HK-2 (cell line): Measurements from ENCODE around the gene GUSB.
A peak's percentile ranks its signal among the peaks of the same experiment; 100 is the strongest.
"Not testable (repeated sequence)": the region's sequence is repeated elsewhere in the genome, so short reads cannot be mapped to it uniquely, and the experiment has no call there.

Source experiments
- DNase-seq: peaks from one replicate; pipeline ENCODE4 v3.0.0-alpha.2; 2018; ENCODE audit not compliant: unreplicated experiment

Gene GUSB

GRCh38 chr7:65981965-65982792, at the start of gene GUSB:
TSS of gene GUSB (minus strand) at chr7:65982213. CDS start at chr7:65982183, 30 bp downstream.
- peak; percentile 91 for DNase-seq

GRCh38 chr7:66028342-66028741, 46.3 kb upstream of the GUSB start:
- not testable (repeated sequence) for DNase-seq

- no peak for DNase-seq
These were observed 34.1 kb upstream of the GUSB start for GRCh38 chr7:66016131-66016461.

GRCh38 chr7:66015440-66016130, 33.6 kb upstream of the GUSB start:
- no peak for DNase-seq

GRCh38 chr7:66013938-66014337, 31.9 kb upstream of the GUSB start:
- DNase-seq: peak; percentile 23

GRCh38 chr7:66007232-66007631, 25.2 kb upstream of the GUSB start:
- no peak for DNase-seq

GRCh38 chr7:66005115-66005671, 23.2 kb upstream of the GUSB start:
- DNase-seq: not testable (repeated sequence)

- DNase-seq: not testable (repeated sequence)
These were observed 18.9 kb upstream of the GUSB start for GRCh38 chr7:66000823-66001417.

GRCh38 chr7:65994984-65995383, 13.0 kb upstream of the GUSB start:
- DNase-seq: not testable (repeated sequence)

- no peak for DNase-seq
These were observed 10.5 kb upstream of the GUSB start for GRCh38 chr7:65992526-65992925.

- not testable (repeated sequence) for DNase-seq
These were observed 9.8 kb upstream of the GUSB start for GRCh38 chr7:65991829-65992228.

- no peak for DNase-seq
These were observed 7.7 kb upstream of the GUSB start for GRCh38 chr7:65989694-65990080.

- not testable (repeated sequence) for DNase-seq
These were observed 6.5 kb upstream of the GUSB start for GRCh38 chr7:65988503-65988902.

GRCh38 chr7:65988084-65988483, 6.1 kb upstream of the GUSB start:
- DNase-seq: no peak

- peak; percentile 58 for DNase-seq
These were observed 2.1 kb upstream of the GUSB start for GRCh38 chr7:65983965-65984658.

- peak; percentile 34 for DNase-seq
These were observed 1.3 kb downstream of the GUSB start for GRCh38 chr7:65980478-65981250.

GRCh38 chr7:65979583-65980477, 2.2 kb downstream of the GUSB start:
- no peak for DNase-seq

- no peak for DNase-seq
These were observed 3.0 kb downstream of the GUSB start for GRCh38 chr7:65978891-65979582.

- no peak for DNase-seq
These were observed 5.3 kb downstream of the GUSB start for GRCh38 chr7:65976659-65977196.
